Gastroesophageal sphincter (tissue), 4 donors: ENCODE results near the gene PDE11A. TPM values are rescaled to one million over a fixed set of nuclear protein-coding genes. Genes with fewer than 3 reads are reported as not detected.

Source experiments
- ATAC-seq: fragments of 150-250 bp; one replicate; pipeline ENCODE4 v1.9.1; 2016; ENCODE audit warnings: mild to moderate bottlenecking, moderate library complexity
- H3K27ac ChIP-seq, 4 donors: fragments of 200-600 bp; sonication (generic) in 3 of 4; 1 replicate in 3 of 4; 2 replicates in 1 of 4; pipeline ENCODE4 v1.5.1; 2016 to 2019
- H3K27me3 ChIP-seq: fragments of 200-600 bp; sonication (generic); one replicate; pipeline ENCODE4 v1.5.1; 2019
- H3K36me3 ChIP-seq, 2 donors: fragments of 200-600 bp; sonication (generic); one replicate each; pipeline ENCODE4 v1.5.1; 2019; ENCODE audit warnings: control low read depth in 1 of 2
- H3K4me1 ChIP-seq, 3 donors: fragments of 200-600 bp; sonication (generic); 1 replicate in 2 of 3; 2 replicates in 1 of 3; pipeline ENCODE4 v1.5.1; 2016 to 2019; ENCODE audit warnings: control low read depth in 2 of 3
- H3K4me3 ChIP-seq, 2 donors: fragments of 200-600 bp; sonication (generic); one replicate each; pipeline ENCODE4 v1.5.1; 2019; ENCODE audit warnings: mild to moderate bottlenecking in 1 of 2, moderate library complexity in 1 of 2
- H3K9me3 ChIP-seq, 3 donors: fragments of 200-600 bp; sonication (generic); one replicate each; pipeline ENCODE4 v1.5.1; 2017 to 2019; ENCODE audit warnings: control low read depth in 2 of 3
- EP300 ChIP-seq: sonication (generic); formaldehyde crosslinking; IDR thresholded peaks from one replicate; pipeline ENCODE4 v1.6.1; 2017; ENCODE audit warnings: antibody characterized with exemption, mild to moderate bottlenecking
- POLR2A ChIP-seq, 2 donors: fragments of 450-650 bp; IDR thresholded peaks; one replicate each; pipeline ENCODE4 v1.6.1; 2017; ENCODE audit warnings: antibody characterized with exemption in 2 of 2, mild to moderate bottlenecking in 2 of 2, moderate library complexity in 1 of 2
- POLR2AphosphoS5 ChIP-seq: sonication (generic); formaldehyde crosslinking; IDR thresholded peaks from one replicate; pipeline ENCODE4 v1.6.1; 2017; ENCODE audit warnings: antibody characterized with exemption
- WGBS, 2 donors: methylation state at CpG; one replicate each; pipeline ENCODE4 v1.1.5; 2018; ENCODE audit warnings: low coverage in 1 of 2; 5-methylcytosine and 5-hydroxymethylcytosine counted together
- total RNA-seq, 4 donors: library from RNA; depleted of rRNA; stranded (reverse); fragments of >200 nt; gene quantifications; one replicate each; pipeline ENCODE4 v1.1.0, GENCODE V29; 2016
- TF ChIP-seq, protein P1 (sequence below), 4 experiments: fragments of 200-600 bp in 2 of 4; fragments of 450-650 bp in 2 of 4; sonication (generic) in 1 of 4; IDR thresholded peaks; one replicate each; pipeline ENCODE4 v1.5.1; 2017 to 2019; ENCODE audit warnings: antibody characterized with exemption in 4 of 4, mild to moderate bottlenecking in 2 of 4, moderate library complexity in 2 of 4

Gene PDE11A
- total RNA-seq, 4 donors from 2014 or later, result 0.13 to 1.9 (median 0.16) TPM; not detected in 1

DNA sequence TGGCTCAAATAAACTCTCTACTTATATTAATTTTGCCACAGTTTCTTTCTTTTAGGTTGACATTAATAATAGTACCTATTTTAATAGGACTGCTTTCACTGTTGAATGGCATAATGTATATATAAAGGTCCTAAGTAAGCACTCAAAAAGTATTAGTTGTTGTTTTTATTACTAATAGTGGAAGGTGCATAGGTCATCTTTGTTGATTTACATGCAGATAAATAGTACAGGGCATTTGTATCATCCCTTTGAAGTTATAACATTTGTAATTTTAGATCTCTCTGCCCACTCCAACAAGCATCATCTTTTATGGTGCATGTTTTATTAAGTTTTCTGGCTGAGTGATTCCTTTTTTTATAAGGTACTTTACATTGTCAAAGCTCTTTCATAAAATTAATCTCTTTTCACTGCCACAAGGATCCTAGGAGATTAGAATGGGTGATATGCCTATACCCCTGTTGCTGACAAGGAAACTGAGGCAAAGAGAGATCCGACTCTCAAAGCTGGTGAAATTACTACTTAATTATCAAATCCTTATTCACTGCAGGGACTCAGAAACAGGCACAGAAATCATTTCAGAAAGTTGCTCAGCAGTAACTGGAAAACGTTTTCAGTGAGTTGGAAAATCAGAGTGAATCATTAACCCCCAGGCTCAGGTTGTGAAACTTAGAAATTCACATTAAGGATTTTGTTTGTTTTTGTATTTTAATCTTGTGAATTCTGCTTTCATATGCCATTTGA lies 380.4 kb downstream of the PDE11A start:
- Histone ChIP-seq H3K4me3 (no peak overlapping the region), H3K27ac (no peak overlapping the region)

DNA sequence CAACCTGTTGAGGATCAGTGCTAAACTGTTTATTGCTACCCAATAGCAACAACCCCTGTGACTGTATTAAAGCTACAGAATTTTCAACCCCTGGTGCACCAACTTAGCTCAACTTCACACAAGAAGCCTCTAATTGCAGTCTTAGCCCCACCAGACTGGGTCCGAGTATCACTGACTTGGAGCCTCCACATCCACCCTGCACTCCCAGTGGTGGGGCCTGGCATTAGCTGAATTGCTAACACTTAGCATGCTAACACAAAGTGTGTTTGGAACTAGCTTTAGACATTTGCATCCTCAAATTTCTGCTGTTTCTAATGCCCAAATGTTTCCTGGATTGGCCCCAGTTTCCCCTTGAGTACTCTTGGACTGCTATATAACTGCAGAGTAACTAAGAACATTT lies 381.4 kb downstream of the PDE11A start:
- H3K27me3 ChIP-seq, result no peaks in the 10 kb centered on the region
- TF ChIP-seq EP300, result no peak
- no peak for TF ChIP-seq POLR2AphosphoS5
- no peak for TF ChIP-seq POLR2A (IDR thresholded peaks at IDR 0.05)
- TF ChIP-seq, protein P1, sequence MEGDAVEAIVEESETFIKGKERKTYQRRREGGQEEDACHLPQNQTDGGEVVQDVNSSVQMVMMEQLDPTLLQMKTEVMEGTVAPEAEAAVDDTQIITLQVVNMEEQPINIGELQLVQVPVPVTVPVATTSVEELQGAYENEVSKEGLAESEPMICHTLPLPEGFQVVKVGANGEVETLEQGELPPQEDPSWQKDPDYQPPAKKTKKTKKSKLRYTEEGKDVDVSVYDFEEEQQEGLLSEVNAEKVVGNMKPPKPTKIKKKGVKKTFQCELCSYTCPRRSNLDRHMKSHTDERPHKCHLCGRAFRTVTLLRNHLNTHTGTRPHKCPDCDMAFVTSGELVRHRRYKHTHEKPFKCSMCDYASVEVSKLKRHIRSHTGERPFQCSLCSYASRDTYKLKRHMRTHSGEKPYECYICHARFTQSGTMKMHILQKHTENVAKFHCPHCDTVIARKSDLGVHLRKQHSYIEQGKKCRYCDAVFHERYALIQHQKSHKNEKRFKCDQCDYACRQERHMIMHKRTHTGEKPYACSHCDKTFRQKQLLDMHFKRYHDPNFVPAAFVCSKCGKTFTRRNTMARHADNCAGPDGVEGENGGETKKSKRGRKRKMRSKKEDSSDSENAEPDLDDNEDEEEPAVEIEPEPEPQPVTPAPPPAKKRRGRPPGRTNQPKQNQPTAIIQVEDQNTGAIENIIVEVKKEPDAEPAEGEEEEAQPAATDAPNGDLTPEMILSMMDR (IDR thresholded peaks at IDR 0.05), result no peak
- H3K4me3 ChIP-seq, result no peak overlapping the region
- H3K36me3 ChIP-seq, result no peaks in the 10 kb centered on the region
- no peaks in the 10 kb centered on the region for H3K4me1 ChIP-seq
- H3K27ac ChIP-seq, result no peak overlapping the region
- 20 to 60% methylated on average over 1 of the region's 1 CpG for WGBS, 2 donors
- H3K9me3 ChIP-seq, result no peaks in the 10 kb centered on the region
- ATAC-seq, result no peak

More for the DNA sequence above, 380.4 kb downstream of the PDE11A start:
- TF ChIP-seq, protein P1 (IDR thresholded peaks at IDR 0.05), result no peak
- no peak for TF ChIP-seq POLR2AphosphoS5
- no peak for TF ChIP-seq POLR2A (IDR thresholded peaks at IDR 0.05)
- no peak for TF ChIP-seq EP300
- WGBS, 2 donors, result 50 to 56% methylated on average over 2 of the region's 2 CpGs
- H3K9me3 ChIP-seq, result no peaks in the 10 kb centered on the region
- H3K27me3 ChIP-seq, result no peaks in the 10 kb centered on the region
- H3K36me3 ChIP-seq, result no peaks in the 10 kb centered on the region
- no peak for ATAC-seq
- no peaks in the 10 kb centered on the region for H3K4me1 ChIP-seq

DNA sequence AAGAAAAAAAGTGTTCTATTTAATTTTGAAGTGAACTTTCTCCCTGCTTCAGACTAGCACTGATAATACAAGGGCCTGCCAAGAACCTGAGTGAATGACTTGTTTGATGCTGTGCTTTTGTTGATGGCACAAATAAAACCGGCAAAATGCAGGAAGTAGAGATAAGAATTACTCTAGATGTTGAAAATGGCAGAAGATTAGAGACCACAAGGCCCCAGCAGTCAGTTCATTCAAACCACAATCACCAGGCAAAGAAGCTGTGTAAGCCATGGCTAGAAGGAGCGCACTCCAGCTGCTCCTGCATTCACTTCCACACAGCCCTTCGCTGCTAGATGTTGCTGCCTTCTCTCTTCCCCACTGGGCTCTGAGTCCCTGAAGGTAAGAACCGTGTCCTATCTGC lies 383.0 kb downstream of the PDE11A start:
- WGBS, 2 donors, result 72 to 74% methylated on average over 3 to 4 of the region's 4 CpGs
- no peaks in the 10 kb centered on the region for H3K27me3 ChIP-seq
- H3K36me3 ChIP-seq, result no peaks in the 10 kb centered on the region
- no peak overlapping the region for H3K27ac ChIP-seq
- TF ChIP-seq, protein P1 (IDR thresholded peaks at IDR 0.05), result no peak
- TF ChIP-seq POLR2A (IDR thresholded peaks at IDR 0.05) (no peak), POLR2AphosphoS5 (no peak), EP300 (no peak)
- H3K4me3 ChIP-seq, result no peak overlapping the region
- ATAC-seq, result no peak
- no peaks in the 10 kb centered on the region for H3K4me1 ChIP-seq
- H3K9me3 ChIP-seq, result no peaks in the 10 kb centered on the region

DNA sequence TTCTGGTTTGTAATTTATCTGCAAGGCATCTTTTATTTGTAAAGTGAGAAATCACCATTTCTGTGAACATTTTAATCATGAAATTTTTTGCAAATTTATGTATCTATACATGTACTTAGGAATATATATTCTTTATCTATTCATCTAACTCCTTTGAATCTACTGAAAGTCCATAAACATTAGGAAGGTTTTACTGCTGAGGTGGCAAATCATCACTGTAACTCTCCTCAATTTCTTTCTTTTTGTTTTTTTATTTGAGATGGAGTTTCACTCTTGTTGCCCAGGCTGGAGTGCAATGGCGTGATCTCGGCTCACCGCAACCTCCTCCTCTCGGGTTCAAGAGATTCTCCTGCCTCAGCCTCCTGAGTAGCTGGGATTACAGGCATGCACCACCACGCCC lies 383.7 kb downstream of the PDE11A start:
- Histone ChIP-seq H3K27me3 (no peaks in the 10 kb centered on the region), H3K4me1 (no peaks in the 10 kb centered on the region), H3K27ac (no peak overlapping the region), H3K4me3 (no peak overlapping the region), H3K9me3 (no peaks in the 10 kb centered on the region), H3K36me3 (no peaks in the 10 kb centered on the region)
- no peak for ATAC-seq
- no peak for TF ChIP-seq POLR2A (IDR thresholded peaks at IDR 0.05)
- no peak for TF ChIP-seq EP300
- no peak for TF ChIP-seq POLR2AphosphoS5
- TF ChIP-seq, protein P1 (IDR thresholded peaks at IDR 0.05), result no peak
- WGBS, 2 donors, result 97% methylated on average over 4 of the region's 5 CpGs; no CpG with 5 or more reads in 1 of the 2 donors

DNA sequence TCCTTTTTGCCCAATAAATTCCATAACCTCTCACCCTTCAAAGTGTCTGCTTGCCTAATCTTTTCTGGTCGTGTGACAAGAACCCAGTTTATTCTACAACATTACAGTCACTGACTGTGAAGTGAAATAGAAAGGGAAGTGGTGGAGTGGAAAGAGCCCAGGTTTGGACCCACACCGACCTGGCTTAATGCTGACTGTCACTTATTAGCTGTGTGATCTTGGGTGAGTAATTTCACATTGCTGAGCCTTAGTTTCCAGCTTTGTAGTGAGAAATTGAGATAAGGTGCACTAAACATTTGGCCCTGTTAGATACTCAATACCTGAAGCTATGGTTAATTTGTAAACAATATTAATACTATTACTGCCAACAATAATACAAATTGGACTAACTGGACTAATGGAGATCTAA lies 388.9 kb downstream of the PDE11A start:
- H3K27me3 ChIP-seq, result no peaks in the 10 kb centered on the region
- no peak for TF ChIP-seq EP300
- no peak for TF ChIP-seq POLR2A (IDR thresholded peaks at IDR 0.05)
- TF ChIP-seq, protein P1 (IDR thresholded peaks at IDR 0.05), result no peak
- no peak for TF ChIP-seq POLR2AphosphoS5
- no peaks in the 10 kb centered on the region for H3K4me1 ChIP-seq
- H3K9me3 ChIP-seq, result no peaks in the 10 kb centered on the region
- no peak overlapping the region for H3K4me3 ChIP-seq
- H3K36me3 ChIP-seq, result no peaks in the 10 kb centered on the region
- no peak for ATAC-seq
- 100% methylated on average over 1 of the region's 2 CpGs; no CpG with 5 or more reads in 1 of the 2 donors for WGBS, 2 donors
- no peak overlapping the region for H3K27ac ChIP-seq
